Hepatocyte (in vitro differentiated cells): ENCODE results near the gene RDM1. TPM values are rescaled to one million over a fixed set of nuclear protein-coding genes. Genes with fewer than 3 reads are reported as not detected.
"Not testable (repeated sequence)": the region's sequence is repeated elsewhere in the genome, so short reads cannot be mapped to it uniquely, and the experiment has no call there.

Experiments
- DNase-seq: peaks from one replicate; pipeline ENCODE4 v3.0.0-alpha.2; 2016; ENCODE audit warnings: low spot score
- H2AFZ ChIP-seq: fragments of 200-600 bp; sonication (generic); 2 replicates; pipeline ENCODE4 v1.6.0; 2016; ENCODE audit warnings: antibody characterized with exemption, mild to moderate bottlenecking
- H3K27ac ChIP-seq: fragments of 200-600 bp; sonication (generic); 2 replicates; pipeline ENCODE4 v1.5.1; 2016; ENCODE audit warnings: mild to moderate bottlenecking
- H3K27me3 ChIP-seq: fragments of 200-600 bp; sonication (generic); 2 replicates; pipeline ENCODE4 v1.6.1; 2016
- H3K36me3 ChIP-seq: fragments of 200-600 bp; sonication (generic); replicated peaks from 2 replicates; pipeline ENCODE4 v1.5.1; 2016; ENCODE audit warnings: low read depth; ENCODE audit not compliant: insufficient read depth
- H3K4me1 ChIP-seq: fragments of 200-600 bp; sonication (generic); 2 replicates; pipeline ENCODE4 v1.5.1; 2016; ENCODE audit warnings: mild to moderate bottlenecking, moderate library complexity; ENCODE audit not compliant: insufficient read depth
- H3K4me2 ChIP-seq: fragments of 200-600 bp; sonication (generic); 2 replicates; pipeline ENCODE4 v1.6.0; 2016
- H3K4me3 ChIP-seq: fragments of 200-600 bp; sonication (generic); 2 replicates; pipeline ENCODE4 v1.5.1; 2016; ENCODE audit warnings: mild to moderate bottlenecking
- H3K79me2 ChIP-seq: fragments of 200-600 bp; sonication (generic); 2 replicates; pipeline ENCODE4 v1.6.0; 2017; ENCODE audit warnings: mild to moderate bottlenecking
- H3K9me2 ChIP-seq: fragments of 200-600 bp; sonication (generic); replicated peaks from 2 replicates; pipeline ENCODE4 v1.6.0; 2017; ENCODE audit warnings: mild to moderate bottlenecking; ENCODE audit not compliant: insufficient read depth
- H3K9me3 ChIP-seq: fragments of 200-600 bp; sonication (generic); 2 replicates; pipeline ENCODE4 v1.5.1; 2016; ENCODE audit warnings: low read depth, mild to moderate bottlenecking
- H4K20me1 ChIP-seq: fragments of 200-600 bp; sonication (generic); 2 replicates; pipeline ENCODE4 v1.6.0; 2016; ENCODE audit warnings: mild to moderate bottlenecking; ENCODE audit not compliant: insufficient read depth, poor library complexity, severe bottlenecking
- EZH2 ChIP-seq: fragments of 200-600 bp; sonication (generic); IDR thresholded peaks from 2 replicates; pipeline ENCODE4 v1.6.1; 2016; ENCODE audit warnings: antibody characterized with exemption, mild to moderate bottlenecking, borderline replicate concordance
- EZH2phosphoT487 ChIP-seq: fragments of 200-600 bp; sonication (generic); IDR thresholded peaks from one replicate; pipeline ENCODE4 v1.6.1; 2018; ENCODE audit warnings: antibody characterized with exemption, mild to moderate bottlenecking, low read depth, moderate library complexity; ENCODE audit not compliant: unreplicated experiment, severe bottlenecking
- WGBS: methylation state at CpG from one replicate; pipeline ENCODE4 v1.1.6; 2016; ENCODE audit warnings: low lambda C conversion rate; ENCODE audit errors: missing lambda C conversion rate; 5-methylcytosine and 5-hydroxymethylcytosine counted together
- polyA plus RNA-seq: library from polyadenylated mRNA; unstranded; fragments of >200 nt; fragmentation: Nextera tagmentation; extraction: Ambion mirVana; gene quantifications from 2 replicates; pipeline ENCODE4 v1.2.1, GENCODE V29; 2016
- total RNA-seq: library from RNA; depleted of rRNA; stranded (reverse); fragments of >200 nt; gene quantifications from 2 replicates; pipeline ENCODE4 v1.2.3, GENCODE V29; 2014
- TF ChIP-seq, protein P1 (sequence below): fragments of 200-600 bp; sonication (generic); IDR thresholded peaks from 2 replicates; pipeline ENCODE4 v1.5.1; 2016; ENCODE audit warnings: antibody characterized with exemption, mild to moderate bottlenecking; ENCODE audit not compliant: poor library complexity

The RDM1 gene
- total and polyA plus RNA-seq, 2 experiments from 2014 or later, result 0.87 TPM; not detected in 1

DNA sequence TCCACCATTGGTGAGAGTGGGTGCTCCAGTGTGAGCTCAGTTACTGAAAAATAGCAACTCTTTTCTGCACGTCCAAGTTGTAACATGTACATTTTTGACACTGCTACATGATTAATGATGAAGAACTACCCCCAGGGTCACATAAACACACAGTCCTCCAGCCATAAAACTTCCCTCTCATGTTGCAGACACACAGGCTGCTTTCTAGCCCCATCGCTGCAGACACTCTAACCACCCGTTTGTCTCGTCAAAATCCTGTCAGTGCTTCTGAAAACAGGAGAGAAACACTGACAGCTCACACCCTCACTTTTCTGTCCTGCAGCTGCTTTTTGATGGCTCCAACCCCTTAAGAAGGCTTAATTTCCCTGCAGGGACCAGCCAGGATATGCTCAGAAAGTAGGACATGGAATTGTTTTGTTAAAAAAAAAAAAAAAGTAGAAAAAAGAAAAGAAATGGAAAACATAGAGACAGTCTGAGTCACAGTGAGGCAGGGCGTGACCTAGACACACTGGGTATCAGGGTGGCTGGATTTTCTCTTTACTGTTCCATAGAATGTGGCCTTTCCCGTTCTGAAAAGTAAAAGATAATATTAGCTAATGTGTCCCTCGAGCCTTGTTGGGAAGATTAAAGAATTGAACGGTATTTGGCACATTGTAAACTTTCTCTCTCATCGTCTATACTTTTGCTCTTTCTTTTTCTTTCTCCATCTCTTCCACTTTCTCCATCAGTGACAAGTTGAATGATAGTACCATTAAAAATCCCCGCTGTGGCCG is 29.7 kb downstream of the RDM1 start:
- Histone ChIP-seq H3K4me3 (no peak overlapping the region), H2AFZ (no peak overlapping the region), H3K27me3 (no peaks in the 10 kb centered on the region), H3K9me2 (no peaks in the 10 kb centered on the region), H3K27ac (peak overlapping the region; percentile 43), H3K4me1 (peaks cover 8% of the 10 kb centered on the region), H3K36me3 (no peaks in the 10 kb centered on the region), H3K9me3 (no peaks in the 10 kb centered on the region), H4K20me1 (no peaks in the 10 kb centered on the region), H3K4me2 (peak overlapping the region; percentile 36), H3K79me2 (no peaks in the 10 kb centered on the region)
- 43% methylated on average over 11 of the region's 11 CpGs for WGBS
- DNase-seq, result peak; percentile 40
- TF ChIP-seq EZH2phosphoT487 (no peak), EZH2 (no peak)
- TF ChIP-seq, protein P1, sequence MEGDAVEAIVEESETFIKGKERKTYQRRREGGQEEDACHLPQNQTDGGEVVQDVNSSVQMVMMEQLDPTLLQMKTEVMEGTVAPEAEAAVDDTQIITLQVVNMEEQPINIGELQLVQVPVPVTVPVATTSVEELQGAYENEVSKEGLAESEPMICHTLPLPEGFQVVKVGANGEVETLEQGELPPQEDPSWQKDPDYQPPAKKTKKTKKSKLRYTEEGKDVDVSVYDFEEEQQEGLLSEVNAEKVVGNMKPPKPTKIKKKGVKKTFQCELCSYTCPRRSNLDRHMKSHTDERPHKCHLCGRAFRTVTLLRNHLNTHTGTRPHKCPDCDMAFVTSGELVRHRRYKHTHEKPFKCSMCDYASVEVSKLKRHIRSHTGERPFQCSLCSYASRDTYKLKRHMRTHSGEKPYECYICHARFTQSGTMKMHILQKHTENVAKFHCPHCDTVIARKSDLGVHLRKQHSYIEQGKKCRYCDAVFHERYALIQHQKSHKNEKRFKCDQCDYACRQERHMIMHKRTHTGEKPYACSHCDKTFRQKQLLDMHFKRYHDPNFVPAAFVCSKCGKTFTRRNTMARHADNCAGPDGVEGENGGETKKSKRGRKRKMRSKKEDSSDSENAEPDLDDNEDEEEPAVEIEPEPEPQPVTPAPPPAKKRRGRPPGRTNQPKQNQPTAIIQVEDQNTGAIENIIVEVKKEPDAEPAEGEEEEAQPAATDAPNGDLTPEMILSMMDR, result no peak

DNA sequence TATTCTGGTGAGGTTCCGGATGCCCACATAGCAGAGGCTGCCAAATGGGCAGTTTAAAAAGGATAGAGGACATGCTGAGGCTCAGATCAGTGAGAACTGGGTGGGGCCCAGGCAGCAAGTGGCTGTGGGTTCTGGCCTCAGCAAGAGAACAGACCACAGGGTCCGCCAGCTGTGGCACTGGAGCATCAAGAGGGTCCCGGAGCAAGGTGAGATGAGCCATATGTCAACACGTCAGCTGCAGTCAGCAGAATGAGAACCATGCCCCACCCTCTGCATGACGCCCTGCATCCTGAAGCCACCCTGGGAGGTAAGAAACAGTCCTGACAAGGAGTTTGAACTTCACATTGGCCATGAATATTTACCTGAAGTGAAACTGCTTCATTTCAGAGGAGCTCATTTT is 30.3 kb downstream of the RDM1 start:
- no peaks in the 10 kb centered on the region for H3K9me2 ChIP-seq
- no peaks in the 10 kb centered on the region for H3K36me3 ChIP-seq
- H3K27me3 ChIP-seq, result no peaks in the 10 kb centered on the region
- H3K4me1 ChIP-seq, result peaks cover 8% of the 10 kb centered on the region
- H3K9me3 ChIP-seq, result no peaks in the 10 kb centered on the region
- no peak overlapping the region for H3K4me3 ChIP-seq
- 77% methylated on average over 5 of the region's 5 CpGs for WGBS
- no peaks in the 10 kb centered on the region for H4K20me1 ChIP-seq
- no peak for DNase-seq
- no peaks in the 10 kb centered on the region for H3K79me2 ChIP-seq
- TF ChIP-seq EZH2phosphoT487 (no peak), EZH2 (no peak)
- TF ChIP-seq, protein P1, result no peak
- H2AFZ ChIP-seq, result no peak overlapping the region
- peak overlapping the region; percentile 36 for H3K4me2 ChIP-seq
- H3K27ac ChIP-seq, result peak overlapping the region; percentile 43

DNA sequence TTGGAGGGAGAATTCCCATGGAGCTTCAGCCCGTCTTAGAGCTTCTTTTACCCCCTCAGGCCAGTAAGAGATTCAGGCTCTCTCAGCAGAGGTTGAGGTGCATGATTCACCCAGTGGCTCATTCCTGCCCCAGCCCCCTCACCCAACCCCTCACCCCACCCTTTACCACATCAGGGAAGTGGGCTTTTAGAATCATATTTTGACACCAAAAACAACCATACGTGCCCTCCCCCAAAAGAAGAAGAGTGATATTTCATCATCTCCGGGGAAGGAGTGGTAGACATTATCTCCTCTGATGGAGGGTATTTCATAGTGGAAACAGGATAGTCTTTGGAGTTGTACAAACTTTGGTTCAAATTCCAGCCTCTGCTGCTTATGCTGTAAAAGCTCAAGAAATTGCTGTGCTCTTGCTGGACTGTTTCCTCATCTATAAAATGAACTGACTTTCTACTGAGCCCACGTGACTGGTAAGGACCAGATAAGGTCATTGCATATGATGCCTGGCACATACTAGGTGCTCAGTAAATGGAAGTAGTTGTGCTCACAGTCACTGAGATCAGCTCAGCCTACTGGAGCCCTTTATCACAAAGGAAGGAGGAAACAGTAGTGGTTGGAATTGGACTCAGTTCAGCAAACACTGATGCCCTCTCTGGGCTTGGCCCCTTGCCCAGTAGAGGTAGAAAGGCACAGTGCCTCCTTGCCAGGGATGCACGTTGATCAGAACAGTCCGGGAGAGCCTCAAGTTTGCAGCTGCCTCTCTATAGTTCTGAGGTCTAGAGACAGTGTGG is 32.1 kb downstream of the RDM1 start:
- Histone ChIP-seq H3K9me2 (no peaks in the 10 kb centered on the region), H3K9me3 (no peaks in the 10 kb centered on the region), H2AFZ (no peak overlapping the region), H3K27me3 (no peaks in the 10 kb centered on the region), H3K4me1 (peaks cover 8% of the 10 kb centered on the region), H3K27ac (no peak overlapping the region), H4K20me1 (no peaks in the 10 kb centered on the region), H3K4me2 (no peak overlapping the region), H3K79me2 (no peaks in the 10 kb centered on the region), H3K4me3 (no peak overlapping the region), H3K36me3 (no peaks in the 10 kb centered on the region)
- 86% methylated on average over 6 of the region's 6 CpGs for WGBS
- DNase-seq, result no peak
- TF ChIP-seq EZH2phosphoT487 (no peak), EZH2 (no peak)
- TF ChIP-seq, protein P1, result no peak

DNA sequence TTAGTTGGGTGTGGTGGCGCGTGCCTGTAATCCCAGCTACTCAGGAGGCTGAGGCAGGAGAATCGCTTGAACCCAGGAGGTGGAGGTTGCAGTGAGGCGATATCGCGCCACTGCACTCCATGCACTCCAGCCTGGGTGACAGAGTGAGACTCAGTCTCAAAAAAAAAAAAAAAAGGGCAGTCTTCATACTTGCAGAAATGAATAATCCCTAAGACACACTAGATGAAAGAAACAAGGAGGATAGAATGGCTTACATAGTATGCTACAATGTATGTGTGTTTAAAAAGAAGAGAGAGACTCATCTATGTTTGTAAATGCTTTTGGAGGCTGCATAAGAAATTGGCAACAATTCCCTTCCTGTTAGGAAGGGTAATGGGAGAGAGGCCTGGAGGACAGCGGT is 32.8 kb downstream of the RDM1 start:
- not testable (repeated sequence) for H4K20me1 ChIP-seq, DNase-seq, H3K9me2 ChIP-seq, H3K4me3 ChIP-seq, H3K9me3 ChIP-seq, H3K36me3 ChIP-seq, H3K4me1 ChIP-seq, H3K79me2 ChIP-seq, H3K27ac ChIP-seq, H3K27me3 ChIP-seq, H3K4me2 ChIP-seq, H2AFZ ChIP-seq
- WGBS, result 96% methylated on average over 7 of the region's 7 CpGs
